GM21515 (cell line): Measurements from ENCODE around the gene CCND3.

Source experiments
- ATAC-seq: cut with Tn5 transposase; IDR thresholded peaks from one replicate; pipeline ENCODE4 v1.9.1; 2021; ENCODE audit not compliant: unreplicated experiment

The CCND3 gene

GRCh38 chr6:41927253-41927652 is 14.4 kb downstream of the CCND3 start:
- no peak for ATAC-seq

GRCh38 chr6:41922154-41922553 is 19.5 kb downstream of the CCND3 start:
- ATAC-seq: no peak

- ATAC-seq: no peak
Measured at GRCh38 chr6:41921712-41921998, 20.0 kb downstream of the CCND3 start.

GRCh38 chr6:41920921-41921711 is 20.5 kb downstream of the CCND3 start, which contains the start of the genes BYSL and MED20:
Gene BYSL (plus strand): TSS chr6:41921499. CDS start chr6:41921563, 64 bp downstream.
Gene MED20 (minus strand): TSS chr6:41921139. CDS start chr6:41921018, 121 bp downstream.
- peak; percentile 90 for ATAC-seq

- no peak for ATAC-seq
Measured at GRCh38 chr6:41917528-41917927, 24.1 kb downstream of the CCND3 start.

GRCh38 chr6:41914869-41915530 is 26.6 kb downstream of the CCND3 start:
- ATAC-seq: no peak

- ATAC-seq: no peak
Measured at GRCh38 chr6:41914343-41914742, 27.3 kb downstream of the CCND3 start.

- no peak for ATAC-seq
Measured at GRCh38 chr6:41909727-41910126, 31.9 kb downstream of the CCND3 start.

- no peak for ATAC-seq
Measured at GRCh38 chr6:41901882-41902519, 39.6 kb downstream of the CCND3 start.

GRCh38 chr6:41900861-41901260 is 40.7 kb downstream of the CCND3 start:
- no peak for ATAC-seq

GRCh38 chr6:41896281-41896680 is 45.3 kb downstream of the CCND3 start:
- no peak for ATAC-seq

GRCh38 chr6:41895300-41896233 is 46.0 kb downstream of the CCND3 start, which contains the start of gene USP49:
Gene USP49 (minus strand): TSS chr6:41895375. CDS start chr6:41806983, 88,392 bp downstream.
- peak; percentile 75 for ATAC-seq

- ATAC-seq: peak; percentile 24
Measured at GRCh38 chr6:41894366-41895299, 47.0 kb downstream of the CCND3 start.

- no peak for ATAC-seq
Measured at GRCh38 chr6:41892921-41893564, 48.6 kb downstream of the CCND3 start.

GRCh38 chr6:41887331-41887751 is 54.3 kb downstream of the CCND3 start:
- ATAC-seq: no peak

- no peak for ATAC-seq
Measured at GRCh38 chr6:41885930-41886329, 55.7 kb downstream of the CCND3 start.

- ATAC-seq: no peak
Measured at GRCh38 chr6:41884957-41885356, 56.7 kb downstream of the CCND3 start.
